Mesenchymal stem cell (in vitro differentiated cells and primary cell): ENCODE measurements around the gene FRY.

Experiments used
- DNase-seq: peaks from one replicate; pipeline ENCODE4 v3.0.0-alpha.2; 2013
- H2AFZ ChIP-seq: one replicate; pipeline ENCODE4 v1.6.1; 2013; ENCODE audit warnings: low read depth, mild to moderate bottlenecking, control low read depth, inconsistent platforms, low read length, moderate library complexity
- H2AK5ac ChIP-seq: 2 replicates; pipeline ENCODE4 v1.6.1; 2013; ENCODE audit warnings: low read length, moderate library complexity, mild to moderate bottlenecking, inconsistent platforms; ENCODE audit not compliant: severe bottlenecking
- H2BK120ac ChIP-seq: one replicate; pipeline ENCODE4 v1.6.1; 2013; ENCODE audit warnings: low read depth, mild to moderate bottlenecking, inconsistent platforms, low read length, moderate library complexity
- H2BK12ac ChIP-seq, 2 experiments: one replicate each; pipeline ENCODE4 v1.6.1; 2013; ENCODE audit warnings: inconsistent platforms in 2 of 2, low read length in 2 of 2, mild to moderate bottlenecking in 2 of 2, moderate library complexity in 2 of 2, control low read depth in 1 of 2
- H2BK15ac ChIP-seq: one replicate; pipeline ENCODE4 v1.6.1; 2013; ENCODE audit warnings: mild to moderate bottlenecking, low read depth, inconsistent platforms; ENCODE audit not compliant: poor library complexity, severe bottlenecking
- H2BK5ac ChIP-seq: 2 replicates; pipeline ENCODE4 v1.6.1; 2013; ENCODE audit warnings: low read depth, mild to moderate bottlenecking, low read length, control low read depth, inconsistent platforms; ENCODE audit not compliant: poor library complexity, severe bottlenecking
- H3K14ac ChIP-seq, 2 experiments: one replicate each; pipeline ENCODE4 v1.6.1; 2013; ENCODE audit warnings: inconsistent platforms in 2 of 2, low read length in 2 of 2, control low read depth in 1 of 2, mild to moderate bottlenecking in 1 of 2, moderate library complexity in 1 of 2
- H3K18ac ChIP-seq, 2 experiments: one replicate each; pipeline ENCODE4 v1.6.1; 2013; ENCODE audit warnings: inconsistent platforms in 2 of 2, low read length in 2 of 2, control low read depth in 1 of 2, low read depth in 1 of 2, mild to moderate bottlenecking in 1 of 2
- H3K23ac ChIP-seq, 2 experiments: one replicate each; pipeline ENCODE4 v1.6.1; 2013; ENCODE audit warnings: inconsistent platforms in 2 of 2, low read length in 2 of 2, mild to moderate bottlenecking in 2 of 2, moderate library complexity in 2 of 2, control low read depth in 1 of 2
- H3K27ac ChIP-seq: 2 replicates; pipeline ENCODE4 v1.5.1; 2013; ENCODE audit warnings: mild to moderate bottlenecking, moderate library complexity, low read length, control low read depth, inconsistent platforms; ENCODE audit not compliant: poor library complexity, severe bottlenecking
- H3K27me3 ChIP-seq, 2 experiments: 2 replicates each; pipeline versions ENCODE4 v1.6.1 to v1.7.0; 2013; ENCODE audit warnings: low read length in 2 of 2, mild to moderate bottlenecking in 2 of 2, moderate library complexity in 2 of 2, control low read depth in 1 of 2, inconsistent platforms in 1 of 2; ENCODE audit not compliant: control insufficient read depth in 1 of 2, insufficient read depth in 1 of 2
- H3K36me3 ChIP-seq, 2 experiments: 2 replicates each; pipeline versions ENCODE4 v1.6.1 to v1.7.0; 2013; ENCODE audit warnings: low read length in 2 of 2, control low read depth in 1 of 2, inconsistent platforms in 1 of 2, low read depth in 1 of 2, mild to moderate bottlenecking in 1 of 2; ENCODE audit not compliant: insufficient read depth in 2 of 2, control insufficient read depth in 1 of 2
- H3K4ac ChIP-seq, 2 experiments: one replicate each; pipeline ENCODE4 v1.6.1; 2013; ENCODE audit warnings: inconsistent platforms in 2 of 2, low read length in 2 of 2, mild to moderate bottlenecking in 2 of 2, moderate library complexity in 2 of 2, control low read depth in 1 of 2, low read depth in 1 of 2
- H3K4me1 ChIP-seq: 2 replicates; pipeline ENCODE4 v1.6.1; 2013; ENCODE audit warnings: low read depth, low read length, control low read depth; ENCODE audit not compliant: control insufficient read depth, insufficient read depth
- H3K4me2 ChIP-seq: 2 replicates; pipeline ENCODE4 v1.6.1; 2013; ENCODE audit warnings: low read length, mild to moderate bottlenecking, inconsistent platforms; ENCODE audit not compliant: poor library complexity, severe bottlenecking
- H3K4me3 ChIP-seq, 2 experiments: 2 replicates each; pipeline versions ENCODE4 v1.5.1 to v1.7.0; 2013; ENCODE audit warnings: low read length in 2 of 2, mild to moderate bottlenecking in 2 of 2, control low read depth in 1 of 2, low read depth in 1 of 2; ENCODE audit not compliant: insufficient read depth in 1 of 2
- H3K79me1 ChIP-seq: replicated peaks from 2 replicates; pipeline ENCODE4 v1.6.1; 2013; ENCODE audit warnings: mild to moderate bottlenecking, control low read depth, low read length, inconsistent platforms; ENCODE audit not compliant: poor library complexity, severe bottlenecking
- H3K9ac ChIP-seq: 2 replicates; pipeline ENCODE4 v1.7.0; 2013; ENCODE audit warnings: mild to moderate bottlenecking, low read length, moderate library complexity
- H3K9me3 ChIP-seq: 2 replicates; pipeline ENCODE4 v1.7.0; 2013; ENCODE audit warnings: mild to moderate bottlenecking, low read length; ENCODE audit not compliant: control insufficient read depth
- H4K8ac ChIP-seq: one replicate; pipeline ENCODE4 v1.6.1; 2013; ENCODE audit warnings: inconsistent platforms, mild to moderate bottlenecking, low read length, moderate library complexity
- H4K91ac ChIP-seq: one replicate; pipeline ENCODE4 v1.6.1; 2013; ENCODE audit warnings: mild to moderate bottlenecking, low read length, inconsistent platforms
- WGBS: methylation state at CpG from one replicate; pipeline ENCODE4 v1.1.7; 2013; ENCODE audit warnings: mixed read lengths; 5-methylcytosine and 5-hydroxymethylcytosine counted together

The FRY gene

GRCh38 chr13:32234914-32235313 is 203.3 kb downstream of the FRY start:
- Histone ChIP-seq H2BK5ac (no peak overlapping the region), H3K9ac (no peak overlapping the region)
- 88% methylated on average over 1 of the region's 2 CpGs for WGBS

GRCh38 chr13:32237681-32238080 is 206.1 kb downstream of the FRY start:
- DNase-seq, result no peak
- no peak overlapping the region for H2BK15ac ChIP-seq
- H3K27me3 ChIP-seq, result no peaks in the 10 kb centered on the region
- H3K4me1 ChIP-seq, result no peaks in the 10 kb centered on the region
- H3K4ac ChIP-seq, result no peak overlapping the region
- H3K36me3 ChIP-seq, result peaks cover 6 to 44% of the 10 kb centered on the region in 2 experiments
- 97% methylated on average over 4 of the region's 6 CpGs for WGBS
- peak overlapping the region; percentile 24 for H4K8ac ChIP-seq
- H3K18ac ChIP-seq, result no peak overlapping the region
- no peak overlapping the region for H3K4me2 ChIP-seq
- no peak overlapping the region for H2BK5ac ChIP-seq
- no peak overlapping the region for H3K27ac ChIP-seq
- H3K23ac ChIP-seq, result no peak overlapping the region
- H3K9me3 ChIP-seq, result no peaks in the 10 kb centered on the region
- no peaks in the 10 kb centered on the region for H3K79me1 ChIP-seq
- no peak overlapping the region for H3K9ac ChIP-seq
- H2AFZ ChIP-seq, result no peak overlapping the region
- H2BK120ac ChIP-seq, result no peak overlapping the region
- no peak overlapping the region for H3K14ac ChIP-seq
- H4K91ac ChIP-seq, result no peak overlapping the region
- no peak overlapping the region for H2BK12ac ChIP-seq
- H3K4me3 ChIP-seq, result no peak overlapping the region
- no peak overlapping the region for H2AK5ac ChIP-seq

More at GRCh38 chr13:32234914-32235313, 203.3 kb downstream of the FRY start:
- Histone ChIP-seq H3K9me3 (no peaks in the 10 kb centered on the region), H4K91ac (no peak overlapping the region), H3K4ac (no peak overlapping the region), H3K23ac (no peak overlapping the region), H4K8ac (no peak overlapping the region), H2AFZ (no peak overlapping the region), H3K4me2 (no peak overlapping the region), H3K18ac (no peak overlapping the region), H3K4me1 (no peaks in the 10 kb centered on the region), H3K79me1 (no peaks in the 10 kb centered on the region), H3K4me3 (no peak overlapping the region), H2BK120ac (no peak overlapping the region), H3K27me3 (no peaks in the 10 kb centered on the region), H3K27ac (no peak overlapping the region), H2BK15ac (no peak overlapping the region), H2AK5ac (no peak overlapping the region), H2BK12ac (no peak overlapping the region), H3K36me3 (peaks cover 8 to 43% of the 10 kb centered on the region in 2 experiments), H3K14ac (no peak overlapping the region)
- DNase-seq, result no peak

DNA sequence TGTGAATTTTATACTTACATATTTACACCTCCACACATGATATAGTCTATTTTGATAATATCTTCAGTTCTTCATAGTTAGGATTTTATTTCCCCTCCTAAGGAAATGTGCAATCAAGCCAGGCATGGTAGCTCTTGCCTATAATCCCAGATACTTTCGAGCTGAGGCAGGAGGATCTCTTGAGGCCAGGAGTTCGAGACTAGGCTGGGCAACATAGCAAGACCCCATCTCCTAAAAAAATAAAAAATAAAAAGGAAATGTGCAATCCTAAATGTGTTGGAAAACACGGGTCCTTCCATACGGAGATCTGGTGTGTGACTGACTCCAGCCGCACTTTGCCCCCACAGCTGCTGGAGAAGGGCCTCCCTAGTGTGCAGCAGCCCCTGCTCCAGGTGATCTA is 212.1 kb downstream of the FRY start:
- Histone ChIP-seq H2BK15ac (no peak overlapping the region), H3K9ac (no peak overlapping the region), H2AK5ac (no peak overlapping the region), H3K4me1 (no peaks in the 10 kb centered on the region), H3K9me3 (no peaks in the 10 kb centered on the region), H3K23ac (no peak overlapping the region), H2BK5ac (no peak overlapping the region), H3K18ac (no peak overlapping the region), H4K8ac (no peak overlapping the region), H2BK12ac (no peak overlapping the region), H2AFZ (no peak overlapping the region), H2BK120ac (no peak overlapping the region), H3K4ac (no peak overlapping the region), H3K4me3 (no peak overlapping the region), H3K27ac (no peak overlapping the region), H3K79me1 (no peaks in the 10 kb centered on the region), H3K4me2 (no peak overlapping the region), H3K14ac (no peak overlapping the region), H3K27me3 (no peaks in the 10 kb centered on the region), H3K36me3 (peaks cover 0 to 24% of the 10 kb centered on the region in 2 experiments), H4K91ac (no peak overlapping the region)
- 98% methylated on average over 4 of the region's 5 CpGs for WGBS
- DNase-seq, result no peak

DNA sequence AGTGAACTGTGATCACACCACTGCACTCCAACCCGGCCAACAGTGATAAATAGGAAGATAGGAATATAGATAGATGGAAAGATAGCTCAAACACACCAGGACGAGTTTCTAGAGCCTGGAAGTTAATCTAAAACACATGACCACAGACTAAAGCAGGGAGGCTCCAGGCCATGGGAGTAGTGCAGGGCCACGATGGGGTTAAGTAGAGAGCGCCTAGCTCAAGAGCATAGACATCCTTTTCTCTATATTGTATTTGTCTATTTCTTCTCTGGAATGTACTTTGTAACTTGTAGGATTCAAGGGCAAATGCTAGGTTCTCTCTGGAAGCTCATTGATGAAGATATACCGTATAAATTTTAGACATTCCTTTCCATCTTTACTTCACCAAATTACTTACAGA is 214.0 kb downstream of the FRY start:
- Histone ChIP-seq H2BK12ac (no peak overlapping the region), H3K9me3 (no peaks in the 10 kb centered on the region), H3K23ac (no peak overlapping the region), H3K18ac (no peak overlapping the region), H3K36me3 (peaks cover 0 to 16% of the 10 kb centered on the region in 2 experiments), H3K4me2 (no peak overlapping the region), H2AK5ac (no peak overlapping the region), H2AFZ (no peak overlapping the region), H3K4me3 (no peak overlapping the region), H3K4me1 (no peaks in the 10 kb centered on the region), H3K14ac (no peak overlapping the region), H2BK15ac (no peak overlapping the region), H4K91ac (no peak overlapping the region), H3K4ac (no peak overlapping the region), H3K79me1 (no peaks in the 10 kb centered on the region), H2BK120ac (no peak overlapping the region), H2BK5ac (no peak overlapping the region), H4K8ac (no peak overlapping the region), H3K9ac (no peak overlapping the region), H3K27me3 (no peaks in the 10 kb centered on the region), H3K27ac (no peak overlapping the region)
- no peak for DNase-seq
- 85% methylated on average over 4 of the region's 5 CpGs for WGBS
